Mesendoderm (in vitro differentiated cells): ENCODE data around the gene SVIL.

ENCODE experiments used
- DNase-seq: peaks from one replicate; pipeline ENCODE4 v3.0.0; 2013
- H2AK5ac ChIP-seq: 2 replicates; pipeline ENCODE4 v1.6.1; 2013; ENCODE audit warnings: low read length, inconsistent platforms
- H2BK120ac ChIP-seq: 2 replicates; pipeline ENCODE4 v1.6.1; 2013; ENCODE audit warnings: low read depth, mild to moderate bottlenecking, low read length, moderate library complexity, mixed read lengths
- H2BK15ac ChIP-seq: replicated peaks from 2 replicates; pipeline ENCODE4 v1.6.1; 2013; ENCODE audit warnings: low read depth, mild to moderate bottlenecking, moderate library complexity
- H2BK5ac ChIP-seq: 2 replicates; pipeline ENCODE4 v1.6.1; 2013; ENCODE audit warnings: low read length, inconsistent platforms
- H3K18ac ChIP-seq: 2 replicates; pipeline ENCODE4 v1.6.1; 2013; ENCODE audit warnings: mild to moderate bottlenecking, low read length, mixed read lengths
- H3K23ac ChIP-seq: one replicate; pipeline ENCODE4 v1.6.1; 2013; ENCODE audit warnings: low read length
- H3K27ac ChIP-seq: 2 replicates; pipeline ENCODE4 v1.5.1; 2013; ENCODE audit warnings: low read depth, mild to moderate bottlenecking, inconsistent platforms, low read length, moderate library complexity
- H3K27me3 ChIP-seq: 2 replicates; pipeline ENCODE4 v1.6.1; 2013; ENCODE audit warnings: low read length, control low read depth, mild to moderate bottlenecking, inconsistent platforms; ENCODE audit not compliant: insufficient read depth, poor library complexity
- H3K36me3 ChIP-seq: 2 replicates; pipeline ENCODE4 v1.6.1; 2013; ENCODE audit warnings: low read length, inconsistent platforms; ENCODE audit not compliant: control insufficient read depth, insufficient read depth
- H3K4ac ChIP-seq: one replicate; pipeline ENCODE4 v1.6.1; 2013; ENCODE audit warnings: low read depth, mild to moderate bottlenecking, low read length, moderate library complexity
- H3K4me1 ChIP-seq: 2 replicates; pipeline ENCODE4 v1.6.1; 2013; ENCODE audit warnings: low read depth, low read length, inconsistent platforms; ENCODE audit not compliant: control insufficient read depth
- H3K4me2 ChIP-seq: 2 replicates; pipeline ENCODE4 v1.6.1; 2013; ENCODE audit warnings: low read length
- H3K4me3 ChIP-seq: 2 replicates; pipeline ENCODE4 v1.5.1; 2013; ENCODE audit warnings: mild to moderate bottlenecking, low read length
- H3K56ac ChIP-seq: one replicate; pipeline ENCODE4 v1.6.1; 2013; ENCODE audit warnings: low read length
- H3K79me1 ChIP-seq: 2 replicates; pipeline ENCODE4 v1.6.1; 2013; ENCODE audit warnings: low read length, inconsistent platforms
- H3K79me2 ChIP-seq: 2 replicates; pipeline ENCODE4 v1.6.1; 2013; ENCODE audit warnings: mild to moderate bottlenecking, low read length; ENCODE audit not compliant: control insufficient read depth, insufficient read depth
- H3K9ac ChIP-seq: 2 replicates; pipeline ENCODE4 v1.6.1; 2013; ENCODE audit warnings: low read length, inconsistent platforms
- H4K5ac ChIP-seq: one replicate; pipeline ENCODE4 v1.6.1; 2013; ENCODE audit warnings: low read length
- H4K8ac ChIP-seq: one replicate; pipeline ENCODE4 v1.6.1; 2013; ENCODE audit warnings: low read depth, mild to moderate bottlenecking, control low read depth, low read length, moderate library complexity
- WGBS: extraction: QIAGEN DNeasy Blood & Tissue Kit; methylation state at CpG from one replicate; pipeline ENCODE4 v1.1.7; 2013; ENCODE audit warnings: low lambda C conversion rate, missing lambda C conversion rate; ENCODE audit not compliant: insufficient coverage; ENCODE audit errors: extremely low coverage; 5-methylcytosine and 5-hydroxymethylcytosine counted together

Gene SVIL

DNA sequence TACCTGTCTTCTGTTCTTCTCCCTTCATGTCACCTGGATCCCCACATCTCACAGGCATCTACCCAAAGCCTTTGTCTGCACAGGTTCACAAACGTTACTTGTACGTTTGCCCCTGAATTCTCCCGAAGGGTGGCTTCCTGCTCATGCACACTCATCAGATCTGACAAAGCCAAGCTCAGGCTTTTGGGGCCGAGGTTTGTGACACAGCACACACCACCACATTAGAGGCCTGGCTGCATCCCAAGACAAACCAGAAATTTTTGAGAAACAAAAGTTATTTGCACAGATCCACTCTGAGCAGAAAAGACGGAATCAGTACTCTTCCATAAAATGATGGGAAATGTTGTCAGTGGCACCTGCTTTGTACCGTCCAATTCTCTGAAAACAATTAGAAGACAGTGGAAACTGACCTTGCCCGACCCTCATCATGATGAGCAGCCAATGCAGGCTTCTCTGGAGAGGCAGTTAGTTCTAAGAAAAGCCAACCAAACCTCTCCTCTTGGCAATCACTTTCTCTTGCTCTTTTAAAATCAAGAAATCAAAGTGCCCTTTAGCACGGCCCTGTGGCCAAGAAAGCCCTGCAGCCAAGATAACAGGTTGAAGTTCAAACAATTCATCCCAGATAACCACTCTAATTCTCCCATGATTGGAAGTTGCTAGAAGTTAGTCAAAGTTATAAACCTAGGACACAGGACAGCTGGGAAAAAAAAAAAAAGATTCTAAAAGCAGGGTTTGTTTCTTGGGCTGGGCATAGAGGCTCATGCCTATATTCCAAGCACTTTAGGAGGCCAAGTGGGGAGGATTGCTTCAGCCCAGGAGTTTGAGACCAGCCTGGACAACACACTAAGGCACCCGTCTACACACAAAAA lies 13.6 kb upstream of the SVIL start:
- H3K9ac ChIP-seq: no peak overlapping the region
- H3K27me3 ChIP-seq: no peaks in the 10 kb centered on the region
- no peaks in the 10 kb centered on the region for H3K4me1 ChIP-seq
- H3K4me2 ChIP-seq: no peak overlapping the region
- H2BK120ac ChIP-seq: no peak overlapping the region
- H2BK15ac ChIP-seq: no peak overlapping the region
- no peak overlapping the region for H4K5ac ChIP-seq
- no peak overlapping the region for H4K8ac ChIP-seq
- no peaks in the 10 kb centered on the region for H3K79me2 ChIP-seq
- no peak for DNase-seq
- no peak overlapping the region for H2BK5ac ChIP-seq
- no peak overlapping the region for H3K4me3 ChIP-seq
- no peaks in the 10 kb centered on the region for H3K36me3 ChIP-seq
- no peak overlapping the region for H3K23ac ChIP-seq
- no CpG with 5 or more reads among the region's 9 CpGs for WGBS
- no peak overlapping the region for H3K4ac ChIP-seq
- H2AK5ac ChIP-seq: no peak overlapping the region
- no peak overlapping the region for H3K56ac ChIP-seq
- no peaks in the 10 kb centered on the region for H3K79me1 ChIP-seq
- no peak overlapping the region for H3K18ac ChIP-seq
- no peak overlapping the region for H3K27ac ChIP-seq

DNA sequence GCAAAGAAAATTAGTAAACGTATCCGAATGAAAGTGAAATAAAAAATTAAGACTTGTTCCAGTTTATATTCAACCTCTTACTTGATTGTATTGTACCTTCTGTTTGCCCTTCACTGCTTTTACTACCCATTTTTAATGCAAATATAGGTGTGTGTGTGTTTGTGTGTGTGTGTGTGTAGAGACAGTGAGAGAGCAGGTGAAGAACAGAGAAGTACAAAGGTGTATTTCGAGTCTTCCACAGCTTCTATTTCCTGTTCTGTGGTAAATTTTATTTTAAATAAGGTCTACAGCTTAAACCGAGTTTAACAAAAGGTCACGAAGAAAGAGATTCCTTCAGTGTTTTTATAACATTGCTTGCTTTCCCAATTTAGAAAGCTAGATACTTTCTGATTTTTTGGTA lies 12.7 kb upstream of the SVIL start:
- H2AK5ac ChIP-seq: no peak overlapping the region
- no peak overlapping the region for H3K4me3 ChIP-seq
- H3K4me2 ChIP-seq: no peak overlapping the region
- no peak overlapping the region for H2BK15ac ChIP-seq
- no peak overlapping the region for H3K4ac ChIP-seq
- WGBS: no CpG with 5 or more reads among the region's 5 CpGs
- no peak overlapping the region for H3K23ac ChIP-seq
- no peak overlapping the region for H3K56ac ChIP-seq
- H4K8ac ChIP-seq: no peak overlapping the region
- H3K4me1 ChIP-seq: no peaks in the 10 kb centered on the region
- no peaks in the 10 kb centered on the region for H3K27me3 ChIP-seq
- DNase-seq: no peak
- no peaks in the 10 kb centered on the region for H3K79me2 ChIP-seq
- H4K5ac ChIP-seq: no peak overlapping the region
- no peaks in the 10 kb centered on the region for H3K36me3 ChIP-seq
- H3K27ac ChIP-seq: no peak overlapping the region
- H3K79me1 ChIP-seq: no peaks in the 10 kb centered on the region
- no peak overlapping the region for H3K9ac ChIP-seq
- H3K18ac ChIP-seq: no peak overlapping the region
- H2BK5ac ChIP-seq: no peak overlapping the region
- H2BK120ac ChIP-seq: no peak overlapping the region

DNA sequence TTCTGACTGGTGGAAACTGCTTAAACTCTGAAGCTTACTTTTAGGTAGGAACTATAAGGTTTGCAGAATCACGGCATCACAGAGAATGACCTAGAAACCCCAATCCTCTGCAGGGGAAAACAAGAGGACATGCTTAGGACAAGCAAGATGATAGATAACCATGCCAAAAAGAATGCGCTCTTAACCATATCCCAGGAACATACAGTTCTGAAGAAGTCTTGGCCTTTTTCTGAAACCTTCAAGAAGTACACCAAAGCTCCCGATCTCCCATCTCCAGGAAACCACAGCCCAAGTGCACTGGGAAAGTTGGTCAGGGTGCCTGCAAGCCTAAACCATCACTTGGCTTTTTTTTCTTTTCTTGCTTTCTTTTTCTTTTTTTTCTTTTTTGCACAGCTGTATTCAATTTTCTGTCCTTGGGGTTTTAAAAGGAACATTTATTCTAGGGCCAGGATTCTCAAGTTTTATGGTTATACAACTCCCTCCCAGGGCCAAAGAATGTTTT lies 12.2 kb upstream of the SVIL start:
- Histone ChIP-seq H3K27ac (no peak overlapping the region), H2BK15ac (no peak overlapping the region), H3K4me2 (no peak overlapping the region), H2BK5ac (no peak overlapping the region), H3K9ac (no peak overlapping the region), H3K4ac (no peak overlapping the region), H3K4me1 (no peaks in the 10 kb centered on the region), H3K79me1 (no peaks in the 10 kb centered on the region), H2BK120ac (no peak overlapping the region), H3K36me3 (no peaks in the 10 kb centered on the region), H3K56ac (no peak overlapping the region), H3K27me3 (no peaks in the 10 kb centered on the region), H4K8ac (no peak overlapping the region), H3K23ac (no peak overlapping the region), H4K5ac (no peak overlapping the region), H3K79me2 (no peaks in the 10 kb centered on the region), H3K4me3 (no peak overlapping the region), H3K18ac (no peak overlapping the region), H2AK5ac (no peak overlapping the region)
- WGBS: no CpG with 5 or more reads among the region's 3 CpGs
- DNase-seq: no peak

DNA sequence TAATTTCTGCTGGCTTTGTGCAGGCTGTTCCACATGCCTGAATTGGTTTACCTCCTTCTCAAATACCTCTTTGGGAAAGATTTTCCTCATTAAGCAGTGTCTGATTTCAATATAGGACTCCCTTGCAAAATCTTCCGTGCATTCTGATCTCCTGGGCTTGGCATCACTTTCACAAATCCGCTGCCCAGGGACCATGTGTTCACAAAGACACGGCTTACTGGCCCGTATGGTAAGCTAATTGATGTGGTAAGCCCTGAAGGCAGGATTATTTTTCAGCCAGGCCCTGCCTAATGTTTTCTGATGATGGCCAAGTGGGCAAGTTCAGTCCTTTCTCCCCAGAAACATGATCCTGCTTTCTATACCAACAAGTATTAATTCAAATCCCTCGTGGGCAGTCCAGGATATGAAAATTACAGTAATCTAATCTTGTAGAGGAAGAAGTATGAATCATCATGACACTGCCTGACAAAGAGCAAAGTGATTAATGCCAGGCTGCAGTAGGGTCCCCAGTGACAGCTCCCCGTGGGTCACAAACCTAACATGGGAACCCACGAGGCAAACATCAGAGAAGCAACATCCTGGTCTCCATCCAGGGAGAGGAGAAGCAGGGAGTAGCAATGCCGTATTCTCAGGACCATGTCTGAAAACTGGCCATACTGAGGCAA lies 11.6 kb upstream of the SVIL start:
- H3K36me3 ChIP-seq: no peaks in the 10 kb centered on the region
- no peak for DNase-seq

DNA sequence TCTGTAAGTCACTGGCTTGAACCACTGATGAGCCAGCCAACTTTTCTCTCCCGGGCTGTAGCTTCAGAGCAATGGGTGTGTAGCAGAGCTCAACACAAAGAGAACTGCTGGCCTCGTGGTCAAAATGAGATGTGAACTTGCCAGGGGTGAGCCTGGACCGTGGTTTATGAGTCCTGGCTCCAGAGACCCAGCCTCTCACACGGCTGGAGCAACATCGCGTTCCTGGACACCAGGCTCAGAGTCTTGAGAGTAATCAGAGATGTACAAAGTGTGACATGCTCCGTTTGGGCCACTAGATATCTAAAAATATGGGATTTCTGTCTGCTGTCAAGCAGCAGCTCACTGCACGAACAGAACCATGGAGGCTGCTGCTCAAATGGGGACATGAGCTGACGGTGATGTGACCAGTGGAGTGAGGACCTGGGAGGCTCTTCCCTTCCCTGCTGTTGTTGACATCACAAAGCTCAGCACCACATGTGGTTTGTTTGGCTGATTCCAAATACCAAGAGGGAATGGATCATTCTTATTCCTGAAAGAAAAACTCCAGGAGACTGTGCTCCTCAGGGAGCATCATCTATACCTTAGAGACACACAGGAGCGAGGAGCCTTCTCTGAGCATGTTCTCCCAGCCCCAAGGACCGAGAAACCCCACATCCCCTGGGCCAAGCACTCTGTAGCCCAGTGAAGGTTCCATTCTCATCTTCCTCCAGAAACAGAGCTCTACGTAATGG lies 9.2 kb upstream of the SVIL start:
- no peaks in the 10 kb centered on the region for H3K4me1 ChIP-seq
- H3K9ac ChIP-seq: no peak overlapping the region
- H3K27ac ChIP-seq: no peak overlapping the region
- WGBS: no CpG with 5 or more reads among the region's 12 CpGs
- H3K79me1 ChIP-seq: peaks cover 1% of the 10 kb centered on the region
- no peak overlapping the region for H2BK15ac ChIP-seq
- no peak overlapping the region for H3K18ac ChIP-seq
- H2AK5ac ChIP-seq: no peak overlapping the region
- no peak overlapping the region for H3K23ac ChIP-seq
- no peak overlapping the region for H3K4me2 ChIP-seq
- H2BK120ac ChIP-seq: no peak overlapping the region
- no peak overlapping the region for H2BK5ac ChIP-seq
- H3K4me3 ChIP-seq: no peak overlapping the region
- H4K5ac ChIP-seq: no peak overlapping the region
- DNase-seq: no peak
- H3K79me2 ChIP-seq: no peaks in the 10 kb centered on the region
- H3K56ac ChIP-seq: no peak overlapping the region
- no peaks in the 10 kb centered on the region for H3K27me3 ChIP-seq
- no peak overlapping the region for H3K4ac ChIP-seq
- H3K36me3 ChIP-seq: no peaks in the 10 kb centered on the region
- H4K8ac ChIP-seq: no peak overlapping the region

More for the DNA sequence above, 11.6 kb upstream of the SVIL start:
- H2AK5ac ChIP-seq: no peak overlapping the region
- no peak overlapping the region for H2BK5ac ChIP-seq
- no CpG with 5 or more reads among the region's 8 CpGs for WGBS
- H4K8ac ChIP-seq: no peak overlapping the region
- H3K79me2 ChIP-seq: no peaks in the 10 kb centered on the region
- H2BK15ac ChIP-seq: no peak overlapping the region
- H3K4me2 ChIP-seq: no peak overlapping the region
- no peaks in the 10 kb centered on the region for H3K79me1 ChIP-seq
- H3K9ac ChIP-seq: no peak overlapping the region
- no peak overlapping the region for H3K23ac ChIP-seq
- no peak overlapping the region for H3K4ac ChIP-seq
- no peak overlapping the region for H3K18ac ChIP-seq
- H3K56ac ChIP-seq: no peak overlapping the region
- H3K27ac ChIP-seq: no peak overlapping the region
- H2BK120ac ChIP-seq: no peak overlapping the region
- H4K5ac ChIP-seq: no peak overlapping the region
- no peaks in the 10 kb centered on the region for H3K27me3 ChIP-seq
- H3K4me1 ChIP-seq: no peaks in the 10 kb centered on the region
- H3K4me3 ChIP-seq: no peak overlapping the region
